Lower leg skin (tissue), 3 donors: ENCODE data around the gene SMAP1.

Experiments used
- CTCF ChIP-seq, 3 donors: fragments of 450-650 bp; IDR thresholded peaks; one replicate each; pipeline ENCODE4 v1.5.1; 2016; ENCODE audit warnings: antibody characterized with exemption in 3 of 3, mild to moderate bottlenecking in 3 of 3, moderate library complexity in 2 of 3
- POLR2A ChIP-seq, 2 donors: fragments of 450-650 bp; IDR thresholded peaks; one replicate each; pipeline ENCODE4 v1.6.1; 2016 to 2017; ENCODE audit warnings: antibody characterized with exemption in 2 of 2, mild to moderate bottlenecking in 1 of 2, moderate library complexity in 1 of 2

- no peak for TF ChIP-seq CTCF (IDR thresholded peaks at IDR 0.05)
- TF ChIP-seq POLR2A (IDR thresholded peaks at IDR 0.05) = no peak
These were observed 977 bp upstream of the SMAP1 start for GRCh38 chr6:70666706-70667105.
